ENCODE results near the gene PLCD1.
"Not testable (repeated sequence)": the region's sequence is repeated elsewhere in the genome, so short reads cannot be mapped to it uniquely, and the experiment has no call there.

The PLCD1 gene

GRCh38 chr3:37986479-37987314 is 42.7 kb downstream of the PLCD1 start:
- no peak for DNase-seq (ENCODE audit: low spot score)

- no peak for DNase-seq (ENCODE audit: low spot score)
These were observed 43.7 kb downstream of the PLCD1 start for GRCh38 chr3:37985637-37986320.

GRCh38 chr3:37984596-37984995 is 44.8 kb downstream of the PLCD1 start:
- DNase-seq (ENCODE audit: low spot score), result no peak

- DNase-seq (ENCODE audit: low spot score), result no peak
These were observed 45.4 kb downstream of the PLCD1 start for GRCh38 chr3:37984051-37984450.

GRCh38 chr3:37982331-37982730 is 47.1 kb downstream of the PLCD1 start:
- DNase-seq (ENCODE audit: low spot score), result no peak

GRCh38 chr3:37981348-37981664 is 48.1 kb downstream of the PLCD1 start:
- no peak for DNase-seq (ENCODE audit: low spot score)

GRCh38 chr3:37980462-37981347 is 48.7 kb downstream of the PLCD1 start:
- DNase-seq (ENCODE audit: low spot score), result no peak

GRCh38 chr3:37979541-37980461 is 49.6 kb downstream of the PLCD1 start:
- no peak for DNase-seq (ENCODE audit: low spot score)

GRCh38 chr3:37974121-37975083 is 55.0 kb downstream of the PLCD1 start:
- DNase-seq (ENCODE audit: low spot score), result peak; percentile 64

GRCh38 chr3:37973246-37974054 is 56.0 kb downstream of the PLCD1 start:
- no peak for DNase-seq (ENCODE audit: low spot score)

- DNase-seq (ENCODE audit: low spot score), result not testable (repeated sequence)
These were observed 57.4 kb downstream of the PLCD1 start for GRCh38 chr3:37972056-37972455.

- DNase-seq (ENCODE audit: low spot score), result no peak
These were observed 58.0 kb downstream of the PLCD1 start for GRCh38 chr3:37971467-37971866.

- DNase-seq (ENCODE audit: low spot score), result no peak
These were observed 58.6 kb downstream of the PLCD1 start for GRCh38 chr3:37970802-37971201.

- DNase-seq (ENCODE audit: low spot score), result no peak
These were observed 59.8 kb downstream of the PLCD1 start for GRCh38 chr3:37969596-37970100.

GRCh38 chr3:37968813-37969595 is 60.4 kb downstream of the PLCD1 start:
- DNase-seq (ENCODE audit: low spot score), result no peak

GRCh38 chr3:37968199-37968598 is 61.2 kb downstream of the PLCD1 start:
- no peak for DNase-seq (ENCODE audit: low spot score)

- peak; percentile 61 for DNase-seq (ENCODE audit: low spot score)
These were observed 62.1 kb downstream of the PLCD1 start for GRCh38 chr3:37967260-37967881.

- no peak for DNase-seq (ENCODE audit: low spot score)
These were observed 64.7 kb downstream of the PLCD1 start for GRCh38 chr3:37964716-37965115.

Data from germinal center (tissue), 1 donor.